Measurements from ENCODE around the gene ARRB1.

The ARRB1 gene

GRCh38 chr11:75339685-75340409, 11.6 kb downstream of the ARRB1 start:
- Histone ChIP-seq H4K20me1 (ENCODE audit: insufficient read depth, low read length) (no peaks in the 10 kb centered on the region), H3K4me2 (ENCODE audit: low read length) (peak overlapping the region; percentile 77)

GRCh38 chr11:75338516-75339208, 12.8 kb downstream of the ARRB1 start:
- H3K36me3 ChIP-seq (replicated peaks; ENCODE audit: low read depth, low read length): no peaks in the 10 kb centered on the region
- H4K20me1 ChIP-seq (ENCODE audit: insufficient read depth, low read length): no peaks in the 10 kb centered on the region
- H3K79me2 ChIP-seq (ENCODE audit: low read length): no peaks in the 10 kb centered on the region
- H3K27me3 ChIP-seq (ENCODE audit: low read depth, low read length): no peaks in the 10 kb centered on the region
- no peak overlapping the region for H3K9ac ChIP-seq (ENCODE audit: low read length)
- H3K4me2 ChIP-seq (ENCODE audit: low read length): no peak overlapping the region
- H3K4me3 ChIP-seq (ENCODE audit: low read length): no peak overlapping the region
- peaks cover 20% of the 10 kb centered on the region for H3K4me1 ChIP-seq (ENCODE audit: low read length)
- no peaks in the 10 kb centered on the region for H3K9me3 ChIP-seq (ENCODE audit: insufficient read depth, low read length)
- no peak overlapping the region for H3K27ac ChIP-seq (ENCODE audit: low read length)
- H2AFZ ChIP-seq (ENCODE audit: low read depth, low read length): no peak overlapping the region
- TF ChIP-seq EZH2phosphoT487 (IDR thresholded peaks at IDR 0.05; ENCODE audit: low read depth): no peak
- no peak for TF ChIP-seq CTCF (IDR thresholded peaks at IDR 0.05; ENCODE audit: low read depth, low read length)

More at GRCh38 chr11:75339685-75340409, 11.6 kb downstream of the ARRB1 start:
- no peak for TF ChIP-seq CTCF (IDR thresholded peaks at IDR 0.05; ENCODE audit: low read depth, low read length)
- TF ChIP-seq EZH2phosphoT487 (IDR thresholded peaks at IDR 0.05; ENCODE audit: low read depth): no peak
- Histone ChIP-seq H3K9me3 (ENCODE audit: insufficient read depth, low read length) (no peaks in the 10 kb centered on the region), H3K4me3 (ENCODE audit: low read length) (peak overlapping the region; percentile 36; the same call in 1 of the 2 replicates), H2AFZ (ENCODE audit: low read depth, low read length) (peak overlapping the region; percentile 61; the same call in 1 of the 2 replicates), H3K4me1 (ENCODE audit: low read length) (peaks cover 20% of the 10 kb centered on the region), H3K27me3 (ENCODE audit: low read depth, low read length) (no peaks in the 10 kb centered on the region), H3K79me2 (ENCODE audit: low read length) (no peaks in the 10 kb centered on the region), H3K36me3 (replicated peaks; ENCODE audit: low read depth, low read length) (no peaks in the 10 kb centered on the region), H3K27ac (ENCODE audit: low read length) (no peak overlapping the region), H3K9ac (ENCODE audit: low read length) (peak overlapping the region; percentile 38; the same call in 1 of the 2 replicates)

- Histone ChIP-seq H3K4me1 (ENCODE audit: low read length) (peaks cover 20% of the 10 kb centered on the region), H3K4me2 (ENCODE audit: low read length) (no peak overlapping the region), H3K27me3 (ENCODE audit: low read depth, low read length) (no peaks in the 10 kb centered on the region), H3K9me3 (ENCODE audit: insufficient read depth, low read length) (no peaks in the 10 kb centered on the region), H3K4me3 (ENCODE audit: low read length) (no peak overlapping the region), H2AFZ (ENCODE audit: low read depth, low read length) (no peak overlapping the region), H3K36me3 (replicated peaks; ENCODE audit: low read depth, low read length) (no peaks in the 10 kb centered on the region), H3K79me2 (ENCODE audit: low read length) (no peaks in the 10 kb centered on the region), H3K27ac (ENCODE audit: low read length) (no peak overlapping the region), H3K9ac (ENCODE audit: low read length) (no peak overlapping the region), H4K20me1 (ENCODE audit: insufficient read depth, low read length) (no peaks in the 10 kb centered on the region)
- TF ChIP-seq EZH2phosphoT487 (IDR thresholded peaks at IDR 0.05; ENCODE audit: low read depth) (no peak), CTCF (IDR thresholded peaks at IDR 0.05; ENCODE audit: low read depth, low read length) (no peak)
Observed at GRCh38 chr11:75337195-75337654, 14.2 kb downstream of the ARRB1 start.

- H3K9ac ChIP-seq (ENCODE audit: low read length): no peak overlapping the region
- no peaks in the 10 kb centered on the region for H3K9me3 ChIP-seq (ENCODE audit: insufficient read depth, low read length)
- no peak overlapping the region for H3K4me2 ChIP-seq (ENCODE audit: low read length)
- H3K27me3 ChIP-seq (ENCODE audit: low read depth, low read length): no peaks in the 10 kb centered on the region
- peaks cover 10% of the 10 kb centered on the region for H3K4me1 ChIP-seq (ENCODE audit: low read length)
- no peaks in the 10 kb centered on the region for H3K36me3 ChIP-seq (replicated peaks; ENCODE audit: low read depth, low read length)
- H2AFZ ChIP-seq (ENCODE audit: low read depth, low read length): no peak overlapping the region
- no peak for TF ChIP-seq EZH2phosphoT487 (IDR thresholded peaks at IDR 0.05; ENCODE audit: low read depth)
- no peak for TF ChIP-seq CTCF (IDR thresholded peaks at IDR 0.05; ENCODE audit: low read depth, low read length)
- H3K79me2 ChIP-seq (ENCODE audit: low read length): no peaks in the 10 kb centered on the region
- H4K20me1 ChIP-seq (ENCODE audit: insufficient read depth, low read length): no peaks in the 10 kb centered on the region
- no peak overlapping the region for H3K27ac ChIP-seq (ENCODE audit: low read length)
- H3K4me3 ChIP-seq (ENCODE audit: low read length): no peak overlapping the region
Observed at GRCh38 chr11:75334976-75335375, 16.5 kb downstream of the ARRB1 start.

Data from OCI-LY3 (cell line).